Ramos (cell line): Measurements from ENCODE around the gene HP1BP3.

Experiments
- in situ Hi-C: fragments of 300-500 bp; cut with MboI; formaldehyde crosslinking; loops from one replicate; pipeline ENCODE4 v1.14.3; 2022; ENCODE audit warnings: low sequenced_read_pairs; ENCODE audit not compliant: unreplicated experiment

Gene HP1BP3

GRCh38 chr1:20716232-20716631 is 70.9 kb downstream of the HP1BP3 start:
- in situ Hi-C loops = no loop called here

GRCh38 chr1:20715406-20715805 is 71.7 kb downstream of the HP1BP3 start:
- in situ Hi-C loops = no loop called here

GRCh38 chr1:20713440-20713839 is 73.7 kb downstream of the HP1BP3 start:
- in situ Hi-C loops = no loop called here

GRCh38 chr1:20712215-20712577 is 74.9 kb downstream of the HP1BP3 start:
- in situ Hi-C loops = no loop called here

GRCh38 chr1:20711285-20712214 is 75.6 kb downstream of the HP1BP3 start:
- in situ Hi-C loops = no loop called here

- in situ Hi-C loops = no loop called here
Observed at GRCh38 chr1:20710469-20711284, 76.4 kb downstream of the HP1BP3 start.

- in situ Hi-C loops = no loop called here
Observed at GRCh38 chr1:20709868-20710267, 77.2 kb downstream of the HP1BP3 start.

GRCh38 chr1:20708891-20709290 is 78.2 kb downstream of the HP1BP3 start:
- in situ Hi-C loops = no loop called here

- in situ Hi-C loops = no loop called here
Observed at GRCh38 chr1:20708057-20708456, 79.0 kb downstream of the HP1BP3 start.

- in situ Hi-C loops = no loop called here
Observed at GRCh38 chr1:20706841-20707240, 80.3 kb downstream of the HP1BP3 start.

- in situ Hi-C loops = no loop called here
Observed at GRCh38 chr1:20705203-20705755, 81.8 kb downstream of the HP1BP3 start.

- in situ Hi-C loops = no loop called here
Observed at GRCh38 chr1:20704390-20705202, 82.5 kb downstream of the HP1BP3 start.

GRCh38 chr1:20703124-20703756 is 83.9 kb downstream of the HP1BP3 start:
- in situ Hi-C loops = no loop called here

GRCh38 chr1:20702416-20702815 is 84.7 kb downstream of the HP1BP3 start:
- in situ Hi-C loops = no loop called here

GRCh38 chr1:20701847-20702246 is 85.3 kb downstream of the HP1BP3 start:
- in situ Hi-C loops = no loop called here

GRCh38 chr1:20701446-20701845 is 85.7 kb downstream of the HP1BP3 start:
- in situ Hi-C loops = no loop called here

- in situ Hi-C loops = no loop called here
Observed at GRCh38 chr1:20700636-20701215, 86.4 kb downstream of the HP1BP3 start.

- in situ Hi-C loops = loop anchor here (5.0 kb wide), 1 partner anchor 493 kb away; no protein-coding TSS in a partner anchor
Observed at GRCh38 chr1:20699558-20699957, 87.5 kb downstream of the HP1BP3 start.

GRCh38 chr1:20698195-20698910 is 88.8 kb downstream of the HP1BP3 start:
- in situ Hi-C loops = loop anchor here (5.0 kb wide), 1 partner anchor 494 kb away; no protein-coding TSS in a partner anchor
